GM19240 (cell line): ENCODE measurements around the gene COL18A1.

Experiments used
- DNase-seq: peaks from one replicate; pipeline ENCODE4 v3.0.0; 2011; ENCODE audit warnings: low spot score; ENCODE audit not compliant: insufficient read length

The COL18A1 gene

DNA sequence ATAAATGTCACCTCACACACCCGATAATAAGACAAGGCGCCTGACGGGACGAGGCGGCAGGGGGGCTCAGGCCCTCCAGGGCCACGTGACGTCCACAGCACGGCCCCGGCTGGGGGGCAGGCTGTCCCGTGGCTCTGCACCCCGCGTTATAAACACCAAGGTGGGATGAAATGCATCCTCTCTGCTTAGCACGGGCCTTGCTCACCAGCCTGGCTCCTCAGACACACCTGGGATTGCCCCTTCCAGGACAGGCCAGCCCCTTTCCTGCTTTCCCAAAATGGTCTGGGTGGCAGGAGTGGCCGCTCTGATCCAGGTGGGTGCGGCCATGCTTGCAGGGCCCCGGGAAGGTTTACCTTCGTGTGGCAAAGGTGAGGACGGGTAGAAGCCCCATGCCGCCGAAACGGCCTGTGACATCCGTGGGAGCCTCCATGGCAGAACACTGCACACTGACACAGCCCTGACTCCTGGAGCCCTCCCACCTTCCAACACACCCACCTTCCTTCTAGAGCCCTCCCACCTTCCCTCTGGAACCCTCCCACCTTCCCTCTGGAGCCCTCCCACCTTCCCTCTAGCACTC is 101.4 kb downstream of the COL18A1 start:
- DNase-seq, result no peak

DNA sequence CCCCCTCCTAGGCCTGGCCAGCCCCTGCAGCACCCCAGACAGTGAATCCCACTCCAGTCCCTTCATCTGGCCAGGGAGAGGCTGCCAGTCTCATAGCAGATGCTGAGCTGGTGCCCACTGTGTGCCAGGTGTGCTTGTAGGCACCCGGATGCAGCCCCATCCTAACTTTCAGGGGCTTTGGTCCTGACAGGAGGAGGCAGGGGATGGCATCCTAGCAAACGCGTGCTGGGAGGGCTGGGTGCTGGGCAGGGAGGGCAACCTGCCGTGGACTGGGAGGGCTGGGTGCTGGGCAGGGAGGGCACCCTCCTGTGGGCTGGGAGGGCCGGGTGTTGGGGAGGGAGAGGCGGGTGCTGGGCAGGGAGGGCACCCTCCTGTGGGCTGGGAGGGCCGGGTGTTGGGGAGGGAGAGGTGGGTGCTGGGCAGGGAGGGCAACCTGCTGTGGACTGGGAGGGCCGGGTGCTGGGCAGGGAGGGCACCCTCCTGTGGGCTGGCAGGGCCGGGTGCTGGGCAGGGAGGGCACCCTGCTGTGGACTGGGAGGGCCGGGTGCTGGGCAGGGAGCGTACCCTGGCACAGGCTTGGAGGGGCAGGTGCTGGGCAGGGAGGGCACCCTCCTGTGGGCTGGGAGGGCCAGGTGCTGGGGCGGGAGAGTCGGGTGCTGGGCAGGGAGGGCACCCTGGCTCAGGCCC is 102.0 kb downstream of the COL18A1 start:
- DNase-seq, result no peak

DNA sequence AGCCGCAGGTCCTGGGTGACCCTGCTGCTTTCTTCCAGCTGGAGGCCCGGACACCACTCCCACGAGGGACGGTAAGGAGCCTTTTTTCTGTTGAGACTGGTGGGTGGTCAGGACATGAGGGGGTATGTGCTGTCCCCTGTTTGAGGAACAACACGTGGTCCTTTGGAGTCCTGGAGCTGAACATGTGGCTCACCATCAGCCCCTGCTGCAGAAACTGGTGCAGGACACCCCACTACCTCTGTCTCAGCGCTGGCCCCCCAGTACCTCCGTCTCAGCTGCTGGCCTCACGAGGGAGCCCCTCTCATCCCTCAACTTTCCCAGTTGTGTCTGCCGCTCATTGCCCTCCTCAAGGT is 102.5 kb downstream of the COL18A1 start:
- no peak for DNase-seq

DNA sequence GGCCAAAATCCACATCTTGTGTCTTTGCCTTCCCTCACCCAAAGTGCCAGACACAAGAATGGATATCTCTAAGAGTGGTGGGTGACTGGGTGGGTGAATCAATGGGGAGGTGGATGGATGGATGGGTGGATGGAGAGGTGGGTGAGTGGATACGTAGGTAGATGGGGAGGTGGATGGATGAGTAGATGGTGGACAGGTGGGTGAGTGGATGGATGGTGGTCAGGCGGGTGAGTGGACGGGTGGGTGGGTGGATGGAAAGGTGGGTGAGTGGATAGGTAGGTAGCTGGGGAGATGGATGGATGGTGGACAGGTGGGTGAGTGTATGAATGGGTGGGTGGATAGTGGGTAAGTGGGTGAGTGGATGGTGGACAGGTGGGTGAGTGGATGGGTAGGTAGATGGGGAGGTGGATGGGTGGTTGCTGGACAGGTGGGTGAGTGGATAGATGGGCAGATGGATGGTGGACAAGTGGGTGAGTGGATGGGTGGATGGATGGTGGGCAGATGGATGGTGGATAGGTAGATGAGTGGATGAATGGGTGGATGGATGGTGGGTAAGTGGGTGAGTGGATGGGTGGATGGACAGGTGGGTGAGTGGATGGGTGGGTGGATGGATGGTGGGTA is 103.0 kb downstream of the COL18A1 start:
- DNase-seq, result no peak

DNA sequence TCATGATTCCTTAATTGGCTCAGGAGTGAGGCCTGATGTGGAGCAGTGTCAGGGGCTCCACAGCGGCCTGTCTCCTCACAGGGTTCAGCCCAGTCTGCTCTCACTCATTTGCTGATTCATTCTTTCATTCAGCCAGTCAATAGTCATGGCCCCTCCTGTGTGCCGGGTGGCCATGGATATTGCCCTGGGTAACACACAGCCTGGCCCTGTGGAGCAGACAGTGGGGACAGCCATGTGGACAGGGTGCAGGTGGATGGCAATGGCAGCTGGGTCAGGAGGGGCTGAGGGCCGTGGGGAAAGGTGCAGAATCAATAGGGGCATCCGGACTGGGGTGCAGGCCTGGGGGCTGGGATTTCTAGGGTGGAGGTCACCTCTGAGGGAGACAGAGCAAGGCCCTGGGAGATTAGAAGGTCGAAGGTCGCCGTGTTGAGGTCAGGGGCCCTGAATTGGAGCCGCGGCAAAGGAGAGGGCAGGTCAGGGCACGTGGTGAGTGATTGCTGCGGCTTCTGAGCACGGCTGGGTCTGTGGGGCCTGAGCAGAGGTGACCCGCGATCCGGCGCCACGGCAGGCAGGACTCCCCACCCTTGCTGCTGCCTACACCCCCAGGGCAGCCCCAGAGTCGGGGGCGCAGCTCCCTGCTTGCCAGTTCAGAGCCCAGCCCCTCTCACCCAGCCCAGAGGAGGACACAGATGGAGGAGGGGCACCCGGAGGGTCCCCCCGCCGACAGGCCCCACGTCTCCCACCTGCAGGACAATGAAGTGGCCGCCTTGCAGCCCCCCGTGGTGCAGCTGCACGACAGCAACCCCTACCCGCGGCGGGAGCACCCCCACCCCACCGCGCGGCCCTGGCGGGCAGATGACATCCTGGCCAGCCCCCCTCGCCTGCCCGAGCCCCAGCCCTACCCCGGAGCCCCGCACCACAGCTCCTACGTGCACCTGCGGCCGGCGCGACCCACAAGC is 103.9 kb downstream of the COL18A1 start:
- DNase-seq, result no peak

DNA sequence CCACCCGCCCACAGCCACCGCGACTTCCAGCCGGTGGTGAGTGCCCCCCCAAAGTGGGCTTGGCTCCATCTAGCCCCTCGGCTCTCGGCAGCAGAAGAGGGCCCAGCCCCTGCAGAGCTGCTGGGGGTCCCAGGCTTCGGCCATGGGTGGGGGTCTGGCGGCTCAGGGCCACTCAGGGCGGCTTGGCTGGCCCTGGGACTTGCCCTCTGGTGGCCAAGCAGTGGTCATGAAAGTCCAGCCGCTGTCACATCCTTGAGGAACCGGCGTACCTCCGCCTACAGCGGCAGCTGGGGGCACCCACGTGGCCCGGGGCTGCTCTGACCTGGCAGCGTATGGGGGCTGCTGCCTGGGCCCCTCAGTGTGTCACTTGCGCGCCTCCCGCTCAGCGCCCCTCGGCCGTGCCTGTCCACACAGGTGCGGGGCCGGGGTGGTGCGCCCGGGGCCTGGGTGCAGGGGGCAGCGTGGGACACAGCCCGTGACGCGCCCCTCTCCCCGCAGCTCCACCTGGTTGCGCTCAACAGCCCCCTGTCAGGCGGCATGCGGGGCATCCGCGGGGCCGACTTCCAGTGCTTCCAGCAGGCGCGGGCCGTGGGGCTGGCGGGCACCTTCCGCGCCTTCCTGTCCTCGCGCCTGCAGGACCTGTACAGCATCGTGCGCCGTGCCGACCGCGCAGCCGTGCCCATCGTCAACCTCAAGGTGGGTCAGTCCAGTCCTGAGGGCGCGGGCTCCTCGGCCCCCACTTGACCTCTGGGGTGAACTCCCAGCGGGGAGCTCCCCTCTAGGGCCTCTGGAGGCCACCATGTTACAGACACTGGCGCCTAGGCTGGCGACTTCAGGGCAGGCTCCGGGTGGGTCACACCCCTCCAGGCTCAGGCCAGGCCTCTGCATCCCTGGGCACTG is 104.9 kb downstream of the COL18A1 start:
- no peak for DNase-seq

DNA sequence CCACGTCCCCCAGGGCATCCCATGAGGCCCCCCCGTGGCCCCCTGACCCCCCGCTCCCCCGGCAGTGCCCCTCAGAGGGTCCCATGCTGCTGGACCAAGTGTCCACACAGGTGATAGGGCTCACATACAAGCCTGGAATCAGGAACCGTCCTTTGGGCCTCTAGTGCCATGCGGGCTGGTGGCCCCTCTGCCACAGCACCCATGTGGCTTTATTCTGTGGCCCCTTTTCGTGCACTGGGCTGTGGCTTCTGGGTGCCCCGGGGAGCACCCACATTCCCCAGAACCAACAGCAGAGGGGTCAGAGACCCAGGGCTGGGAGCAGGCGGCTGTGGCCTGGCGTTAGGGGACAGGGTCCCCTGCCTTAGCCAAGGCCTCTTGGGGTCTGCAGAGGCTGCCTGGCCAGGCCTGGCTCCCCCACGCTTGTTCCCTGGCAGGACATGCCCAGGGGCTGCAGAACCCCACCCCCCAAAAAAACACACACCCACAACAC is 105.5 kb downstream of the COL18A1 start:
- no peak for DNase-seq

DNA sequence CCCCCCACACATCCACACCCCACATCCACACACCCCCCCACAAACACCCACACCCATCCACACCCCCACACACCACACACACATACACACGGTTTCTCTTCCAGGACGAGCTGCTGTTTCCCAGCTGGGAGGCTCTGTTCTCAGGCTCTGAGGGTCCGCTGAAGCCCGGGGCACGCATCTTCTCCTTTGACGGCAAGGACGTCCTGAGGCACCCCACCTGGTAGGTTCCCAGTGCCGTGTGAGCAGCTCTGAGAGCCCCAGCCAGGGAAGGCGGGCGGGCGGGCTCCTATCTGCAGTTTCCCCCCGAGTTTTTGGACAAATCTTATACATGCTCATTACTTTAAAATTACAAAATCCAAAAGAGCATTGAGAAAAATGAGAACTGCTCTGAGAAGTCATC is 106.0 kb downstream of the COL18A1 start:
- no peak for DNase-seq

DNA sequence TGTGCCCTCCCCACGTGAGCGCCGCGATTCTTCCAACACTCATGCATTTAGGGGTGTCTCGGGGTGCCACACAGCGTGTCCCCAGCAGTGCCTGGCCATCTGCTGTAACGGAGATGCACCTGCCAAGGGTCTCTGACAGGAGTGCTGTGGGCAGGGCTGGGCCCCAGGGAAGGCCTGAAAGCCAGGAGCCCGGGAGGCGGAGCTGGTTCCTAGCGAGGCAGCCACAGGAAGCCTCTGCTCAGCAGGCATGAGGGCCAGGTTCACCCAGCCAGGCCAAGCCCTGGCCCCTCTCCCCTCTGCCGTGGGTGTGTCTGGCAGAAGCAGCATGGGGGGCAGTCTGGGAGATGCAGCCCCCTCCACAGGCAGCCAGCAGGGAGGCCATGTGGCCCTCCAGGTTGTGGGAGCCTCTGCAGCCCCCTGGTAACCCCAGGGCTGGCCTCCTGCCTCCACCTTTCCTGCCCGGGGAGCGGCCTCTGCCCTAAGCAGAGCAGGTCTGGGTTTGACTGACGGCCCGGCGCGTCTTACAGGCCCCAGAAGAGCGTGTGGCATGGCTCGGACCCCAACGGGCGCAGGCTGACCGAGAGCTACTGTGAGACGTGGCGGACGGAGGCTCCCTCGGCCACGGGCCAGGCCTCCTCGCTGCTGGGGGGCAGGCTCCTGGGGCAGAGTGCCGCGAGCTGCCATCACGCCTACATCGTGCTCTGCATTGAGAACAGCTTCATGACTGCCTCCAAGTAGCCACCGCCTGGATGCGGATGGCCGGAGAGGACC is 106.9 kb downstream of the COL18A1 start:
- no peak for DNase-seq

DNA sequence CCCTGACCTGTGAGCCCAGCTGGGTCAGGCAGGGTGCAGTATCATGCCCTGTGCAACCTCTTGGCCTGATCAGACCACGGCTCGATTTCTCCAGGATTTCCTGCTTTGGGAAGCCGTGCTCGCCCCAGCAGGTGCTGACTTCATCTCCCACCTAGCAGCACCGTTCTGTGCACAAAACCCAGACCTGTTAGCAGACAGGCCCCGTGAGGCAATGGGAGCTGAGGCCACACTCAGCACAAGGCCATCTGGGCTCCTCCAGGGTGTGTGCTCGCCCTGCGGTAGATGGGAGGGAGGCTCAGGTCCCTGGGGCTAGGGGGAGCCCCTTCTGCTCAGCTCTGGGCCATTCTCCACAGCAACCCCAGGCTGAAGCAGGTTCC is 107.6 kb downstream of the COL18A1 start:
- DNase-seq, result no peak

DNA sequence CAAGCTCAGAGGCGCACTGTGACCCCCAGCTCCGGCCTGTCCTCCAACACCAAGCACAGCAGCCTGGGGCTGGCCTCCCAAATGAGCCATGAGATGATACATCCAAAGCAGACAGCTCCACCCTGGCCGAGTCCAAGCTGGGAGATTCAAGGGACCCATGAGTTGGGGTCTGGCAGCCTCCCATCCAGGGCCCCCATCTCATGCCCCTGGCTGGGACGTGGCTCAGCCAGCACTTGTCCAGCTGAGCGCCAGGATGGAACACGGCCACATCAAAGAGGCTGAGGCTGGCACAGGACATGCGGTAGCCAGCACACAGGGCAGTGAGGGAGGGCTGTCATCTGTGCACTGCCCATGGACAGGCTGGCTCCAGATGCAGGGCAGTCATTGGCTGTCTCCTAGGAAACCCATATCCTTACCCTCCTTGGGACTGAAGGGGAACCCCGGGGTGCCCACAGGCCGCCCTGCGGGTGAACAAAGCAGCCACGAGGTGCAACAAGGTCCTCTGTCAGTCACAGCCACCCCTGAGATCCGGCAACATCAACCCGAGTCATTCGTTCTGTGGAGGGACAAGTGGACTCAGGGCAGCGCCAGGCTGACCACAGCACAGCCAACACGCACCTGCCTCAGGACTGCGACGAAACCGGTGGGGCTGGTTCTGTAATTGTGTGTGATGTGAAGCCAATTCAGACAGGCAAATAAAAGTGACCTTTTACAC is 108.2 kb downstream of the COL18A1 start:
- DNase-seq, result no peak

DNA sequence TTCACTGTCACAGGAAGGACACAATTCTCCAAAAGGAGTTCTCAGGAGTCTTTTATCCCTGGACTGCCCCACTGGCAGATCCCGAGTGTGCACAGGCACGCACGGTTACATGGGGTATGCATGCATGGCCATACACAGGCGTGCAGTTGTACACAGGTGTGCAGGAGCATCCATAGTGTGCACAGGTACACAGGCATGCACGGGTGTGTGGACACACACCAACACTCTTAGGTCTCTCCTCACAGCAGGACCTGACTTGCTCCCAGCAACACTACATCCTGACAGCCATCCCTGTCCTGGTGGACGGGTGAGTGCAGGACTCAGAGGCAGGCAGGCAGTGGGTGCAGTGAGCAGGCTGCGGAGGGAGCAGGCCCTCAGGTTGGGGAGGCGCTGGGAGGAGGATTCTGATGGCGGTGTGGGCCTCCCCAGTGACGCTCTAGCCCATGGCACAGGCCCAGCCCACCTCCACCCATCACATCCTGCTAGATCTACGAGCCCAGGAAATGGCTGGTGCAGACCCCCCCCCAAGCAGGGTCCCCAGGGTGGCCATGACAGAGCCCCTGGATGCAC is 108.9 kb downstream of the COL18A1 start:
- DNase-seq, result no peak

DNA sequence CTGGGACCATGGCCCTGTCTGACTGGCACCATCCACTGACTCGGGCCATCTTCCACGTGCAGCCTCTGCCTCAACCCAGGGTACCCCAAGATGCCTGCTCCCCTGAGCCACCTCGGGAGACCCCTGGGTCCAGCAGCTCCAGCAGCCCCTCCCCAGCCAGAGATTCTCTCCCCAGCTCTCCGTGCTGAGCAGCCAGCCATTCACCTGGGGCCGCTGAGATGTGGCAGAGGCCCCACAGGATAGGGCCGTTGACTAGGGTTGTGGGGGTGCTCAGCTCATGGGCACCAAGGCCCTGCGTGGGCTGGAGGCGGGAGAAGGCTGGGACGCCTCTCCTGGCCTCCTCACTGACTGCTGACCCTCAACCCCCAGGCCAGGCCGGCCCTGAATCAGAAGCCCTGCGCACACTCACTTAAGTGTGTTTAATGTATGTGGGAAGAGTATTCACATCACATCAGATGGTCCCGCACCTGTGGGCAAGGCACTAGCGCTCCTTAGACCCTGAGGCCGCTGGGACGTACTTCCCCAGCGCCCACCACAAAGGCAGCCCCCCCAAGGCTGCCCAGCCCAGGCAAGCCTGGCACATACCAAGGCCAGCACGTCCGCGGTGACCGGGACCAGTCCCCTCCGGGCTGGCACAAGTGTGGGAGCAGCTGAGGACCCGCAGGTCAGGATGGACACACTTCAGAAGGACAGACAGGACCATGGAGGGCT is 109.5 kb downstream of the COL18A1 start:
- DNase-seq, result no peak

DNA sequence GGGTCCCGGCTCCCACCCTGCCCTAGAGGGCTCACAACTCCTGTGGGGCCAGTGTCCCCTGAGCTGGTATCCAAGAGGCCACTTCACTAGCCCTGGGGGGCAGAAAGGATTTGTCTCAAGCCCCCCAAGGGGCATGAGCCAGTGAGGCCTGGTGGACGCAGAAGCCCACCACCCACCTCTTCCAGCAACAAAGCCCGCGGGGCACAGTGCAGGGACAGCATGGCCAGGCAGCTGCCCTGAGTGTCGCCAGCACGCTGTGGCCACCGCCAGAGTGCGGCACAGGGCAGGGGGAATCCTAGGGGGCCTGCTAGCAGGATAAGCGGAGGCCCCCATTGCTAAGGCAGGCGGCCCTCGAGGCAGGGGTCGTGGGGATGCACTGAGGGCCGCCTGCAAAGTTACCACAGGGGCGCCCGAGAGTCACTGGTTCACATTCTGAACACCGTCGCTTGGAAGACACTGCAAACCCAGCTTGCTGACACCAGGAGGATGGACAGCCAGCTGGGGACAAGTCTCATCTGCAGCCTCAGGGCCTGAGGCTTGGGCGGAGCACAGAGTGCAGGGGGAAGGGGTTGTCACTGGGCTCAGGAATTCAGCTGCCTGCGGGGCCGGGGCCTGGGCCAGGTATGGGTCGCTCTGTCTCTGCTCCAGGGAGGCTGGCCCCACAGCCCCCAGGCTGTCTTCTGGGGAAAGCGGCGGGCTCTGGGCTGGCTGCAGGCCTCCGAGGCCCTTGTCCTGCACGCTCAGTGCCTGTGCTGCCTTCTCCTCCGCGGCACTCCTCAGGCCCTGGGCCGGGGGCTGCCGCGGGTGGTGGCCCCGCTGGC is 110.5 kb downstream of the COL18A1 start:
- DNase-seq, result no peak

DNA sequence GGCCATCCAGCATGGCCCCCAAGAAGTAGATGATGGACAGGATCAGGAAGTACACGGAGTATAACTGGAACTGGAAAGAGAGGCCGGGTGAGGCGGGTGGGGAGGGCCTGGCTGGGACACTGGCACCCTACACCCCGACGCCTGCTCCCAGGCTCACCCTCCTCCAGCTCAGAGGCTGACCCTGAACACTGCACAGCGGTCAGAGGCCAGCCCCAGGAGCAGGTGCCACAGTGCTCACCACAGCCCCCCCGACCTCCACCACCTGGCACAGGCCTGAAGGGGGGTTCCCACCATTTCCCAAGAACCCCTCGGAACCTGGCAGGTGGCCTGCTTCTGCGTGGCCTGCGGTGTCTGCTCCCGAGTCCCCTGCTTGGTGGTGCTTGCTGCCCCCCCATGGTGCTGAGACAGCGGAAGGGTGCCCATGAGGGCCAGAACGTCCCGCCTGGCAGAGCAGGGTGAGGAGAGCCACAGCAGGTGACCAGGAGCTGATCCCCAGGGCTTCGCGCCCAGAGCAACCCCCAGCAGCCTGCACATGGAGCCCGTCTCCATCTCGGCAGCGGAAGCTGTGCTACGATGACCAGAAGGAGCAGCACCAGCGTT is 111.2 kb downstream of the COL18A1 start:
- DNase-seq, result no peak

DNA sequence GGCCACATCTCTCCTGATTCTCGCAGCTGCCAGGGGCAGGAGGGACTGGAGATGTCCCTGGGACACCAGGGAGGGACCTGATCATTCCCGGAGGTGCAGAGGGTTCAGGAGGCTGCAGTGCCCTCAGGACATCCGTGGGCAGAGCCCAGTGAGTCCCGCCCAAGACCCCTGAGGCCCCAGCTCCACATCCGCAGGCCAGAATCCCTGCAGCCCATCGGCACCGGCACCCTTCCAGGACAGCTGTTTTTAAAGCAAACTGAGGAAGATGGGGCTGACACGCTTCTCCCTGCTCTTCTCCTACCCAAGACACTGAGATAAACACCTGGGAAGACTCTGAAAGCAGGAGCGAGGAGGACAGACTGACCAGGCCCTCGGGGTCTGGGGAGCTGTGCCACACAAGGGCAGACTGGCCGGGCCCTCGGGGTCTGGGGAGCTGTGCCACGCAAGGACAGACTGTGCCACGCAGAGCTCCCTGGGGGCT is 111.7 kb downstream of the COL18A1 start:
- DNase-seq, result no peak
